ENCODE measurements around the gene MARCHF7.

The MARCHF7 gene

DNA sequence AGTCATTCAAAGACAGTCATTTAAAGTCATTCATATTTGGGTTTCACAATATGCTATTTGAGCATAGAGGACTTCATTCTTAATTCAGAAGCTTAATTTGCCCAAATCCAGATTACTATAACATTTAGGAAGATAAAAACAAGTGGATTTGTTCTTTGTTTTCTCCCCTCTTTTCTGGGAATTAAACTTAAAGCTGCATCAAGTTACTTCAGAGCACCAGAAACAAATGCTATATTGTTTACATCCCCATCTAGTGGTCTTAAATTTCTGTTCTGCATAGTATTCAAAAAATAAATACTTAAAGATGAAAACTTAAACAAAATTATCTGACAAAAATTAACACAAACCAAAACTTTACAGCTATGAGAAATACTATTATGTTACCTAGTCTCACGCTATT, 34.7 kb upstream of the MARCHF7 start:
- Histone ChIP-seq H3K27me3 (ENCODE audit: insufficient read depth, low read length, poor library complexity) (no peaks in the 10 kb centered on the region), H2AFZ (ENCODE audit: low read depth, low read length) (no peak overlapping the region), H3K27ac (ENCODE audit: low read length) (no peak overlapping the region), H3K36me3 (ENCODE audit: insufficient read depth, low read length) (no peaks in the 10 kb centered on the region), H3K79me2 (ENCODE audit: insufficient read depth, low read length) (no peaks in the 10 kb centered on the region), H3K9me3 (ENCODE audit: insufficient read depth, low read length, severe bottlenecking) (no peaks in the 10 kb centered on the region), H3K4me3 (ENCODE audit: low read depth in 1 of 2, low read length in 2 of 2) (no peak overlapping the region), H4K20me1 (ENCODE audit: insufficient read depth, low read length) (no peaks in the 10 kb centered on the region), H3K9ac (ENCODE audit: low read depth, low read length) (no peak overlapping the region), H3K4me2 (ENCODE audit: insufficient read depth, low read length) (no peak overlapping the region), H3K4me1 (ENCODE audit: insufficient read depth, low read length) (no peaks in the 10 kb centered on the region)
- no peak for ATAC-seq (ENCODE audit: insufficient read depth, low read depth)
- TF ChIP-seq EZH2 (IDR thresholded peaks at IDR 0.05; ENCODE audit: borderline replicate concordance, low read depth, low read length, severe bottlenecking) (no peak), CTCF (IDR thresholded peaks at IDR 0.05; ENCODE audit: borderline replicate concordance, extremely low read depth, low read length, poor library complexity, severe bottlenecking) (peak; percentile 52)
- no peak for DNase-seq

GRCh38 chr2:159680692-159681091, 31.6 kb upstream of the MARCHF7 start:
- no peak overlapping the region for H3K9ac ChIP-seq (ENCODE audit: low read depth, low read length)
- TF ChIP-seq EZH2 (IDR thresholded peaks at IDR 0.05; ENCODE audit: borderline replicate concordance, low read depth, low read length, severe bottlenecking) = no peak
- TF ChIP-seq CTCF (IDR thresholded peaks at IDR 0.05; ENCODE audit: borderline replicate concordance, extremely low read depth, low read length, poor library complexity, severe bottlenecking) = no peak
- H2AFZ ChIP-seq (ENCODE audit: low read depth, low read length) = no peak overlapping the region
- H3K27ac ChIP-seq (ENCODE audit: low read length) = no peak overlapping the region
- H3K4me3 ChIP-seq (ENCODE audit: low read depth in 1 of 2, low read length in 2 of 2) = no peak overlapping the region
- ATAC-seq (ENCODE audit: insufficient read depth, low read depth) (no peak), DNase-seq (no peak)
- H3K4me2 ChIP-seq (ENCODE audit: insufficient read depth, low read length) = no peak overlapping the region
- H3K79me2 ChIP-seq (ENCODE audit: insufficient read depth, low read length) = no peaks in the 10 kb centered on the region
- no peaks in the 10 kb centered on the region for H3K4me1 ChIP-seq (ENCODE audit: insufficient read depth, low read length)
- no peaks in the 10 kb centered on the region for H3K9me3 ChIP-seq (ENCODE audit: insufficient read depth, low read length, severe bottlenecking)
- H3K27me3 ChIP-seq (ENCODE audit: insufficient read depth, low read length, poor library complexity) = no peaks in the 10 kb centered on the region
- H3K36me3 ChIP-seq (ENCODE audit: insufficient read depth, low read length) = no peaks in the 10 kb centered on the region
- no peaks in the 10 kb centered on the region for H4K20me1 ChIP-seq (ENCODE audit: insufficient read depth, low read length)

DNA sequence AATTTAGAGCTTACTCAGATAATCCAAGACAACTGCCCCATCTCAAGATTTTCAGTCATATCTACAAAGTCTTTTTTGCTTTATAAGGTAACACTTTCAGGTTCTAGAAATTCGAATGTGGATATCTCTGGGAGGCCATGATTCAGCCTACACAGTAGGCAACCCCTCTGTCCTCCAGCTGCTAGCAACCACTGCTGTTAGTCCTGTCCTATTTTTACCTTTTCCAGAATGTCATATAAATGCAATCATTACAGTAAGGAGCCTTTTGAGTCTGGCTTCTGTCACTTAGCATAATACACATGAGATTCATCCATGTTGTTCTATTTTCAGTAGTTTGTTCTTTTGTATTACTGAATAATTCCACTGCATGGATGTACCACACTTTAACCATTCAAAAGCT, 28.5 kb upstream of the MARCHF7 start:
- Histone ChIP-seq H3K9ac (ENCODE audit: low read depth, low read length) (no peak overlapping the region), H4K20me1 (ENCODE audit: insufficient read depth, low read length) (no peaks in the 10 kb centered on the region), H3K4me1 (ENCODE audit: insufficient read depth, low read length) (no peaks in the 10 kb centered on the region), H2AFZ (ENCODE audit: low read depth, low read length) (no peak overlapping the region), H3K36me3 (ENCODE audit: insufficient read depth, low read length) (no peaks in the 10 kb centered on the region), H3K4me2 (ENCODE audit: insufficient read depth, low read length) (no peak overlapping the region), H3K27me3 (ENCODE audit: insufficient read depth, low read length, poor library complexity) (no peaks in the 10 kb centered on the region), H3K9me3 (ENCODE audit: insufficient read depth, low read length, severe bottlenecking) (no peaks in the 10 kb centered on the region), H3K27ac (ENCODE audit: low read length) (no peak overlapping the region), H3K79me2 (ENCODE audit: insufficient read depth, low read length) (no peaks in the 10 kb centered on the region), H3K4me3 (ENCODE audit: low read depth in 1 of 2, low read length in 2 of 2) (no peak overlapping the region)
- TF ChIP-seq CTCF (IDR thresholded peaks at IDR 0.05; ENCODE audit: borderline replicate concordance, extremely low read depth, low read length, poor library complexity, severe bottlenecking) (no peak), EZH2 (IDR thresholded peaks at IDR 0.05; ENCODE audit: borderline replicate concordance, low read depth, low read length, severe bottlenecking) (no peak)
- ATAC-seq (ENCODE audit: insufficient read depth, low read depth) = no peak
- DNase-seq = no peak

GRCh38 chr2:159684796-159685195, 27.5 kb upstream of the MARCHF7 start:
- H3K4me2 ChIP-seq (ENCODE audit: insufficient read depth, low read length) = no peak overlapping the region
- TF ChIP-seq CTCF (IDR thresholded peaks at IDR 0.05; ENCODE audit: borderline replicate concordance, extremely low read depth, low read length, poor library complexity, severe bottlenecking) (no peak), EZH2 (IDR thresholded peaks at IDR 0.05; ENCODE audit: borderline replicate concordance, low read depth, low read length, severe bottlenecking) (no peak)
- no peaks in the 10 kb centered on the region for H4K20me1 ChIP-seq (ENCODE audit: insufficient read depth, low read length)
- H3K9ac ChIP-seq (ENCODE audit: low read depth, low read length) = no peak overlapping the region
- no peak overlapping the region for H3K27ac ChIP-seq (ENCODE audit: low read length)
- H3K36me3 ChIP-seq (ENCODE audit: insufficient read depth, low read length) = no peaks in the 10 kb centered on the region
- no peaks in the 10 kb centered on the region for H3K79me2 ChIP-seq (ENCODE audit: insufficient read depth, low read length)
- H3K27me3 ChIP-seq (ENCODE audit: insufficient read depth, low read length, poor library complexity) = no peaks in the 10 kb centered on the region
- ATAC-seq (ENCODE audit: insufficient read depth, low read depth) (no peak), DNase-seq (no peak)
- H3K9me3 ChIP-seq (ENCODE audit: insufficient read depth, low read length, severe bottlenecking) = no peaks in the 10 kb centered on the region
- H2AFZ ChIP-seq (ENCODE audit: low read depth, low read length) = no peak overlapping the region
- H3K4me1 ChIP-seq (ENCODE audit: insufficient read depth, low read length) = no peaks in the 10 kb centered on the region
- no peak overlapping the region for H3K4me3 ChIP-seq (ENCODE audit: low read depth in 1 of 2, low read length in 2 of 2)
